AG20443 (cell line): ENCODE data around the gene GTF3C2.

Experiments used
- DNase-seq: peaks from one replicate; pipeline ENCODE4 v3.0.0; 2012; ENCODE audit warnings: low spot score, mixed read lengths

Gene GTF3C2

DNA sequence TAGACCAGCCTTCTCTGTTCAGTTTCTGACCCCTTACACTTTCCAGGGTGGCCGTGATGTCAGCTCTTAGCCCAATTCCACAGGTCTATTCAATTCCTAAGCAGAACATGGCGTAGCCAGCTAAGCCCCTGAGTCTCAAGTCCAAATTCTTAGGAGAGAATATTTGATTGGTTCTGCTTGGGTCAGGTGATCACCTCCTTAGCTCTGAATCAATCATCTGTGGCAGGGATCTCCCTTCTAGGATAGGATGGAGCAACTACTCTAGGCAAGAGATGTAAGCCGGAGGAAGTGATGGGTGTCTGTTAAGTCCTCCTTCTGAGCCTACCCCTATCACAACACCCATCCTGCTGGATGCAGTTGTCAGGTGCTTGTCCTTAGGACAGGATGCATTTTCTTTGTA lies 59.4 kb downstream of the GTF3C2 start:
- no peak for DNase-seq

DNA sequence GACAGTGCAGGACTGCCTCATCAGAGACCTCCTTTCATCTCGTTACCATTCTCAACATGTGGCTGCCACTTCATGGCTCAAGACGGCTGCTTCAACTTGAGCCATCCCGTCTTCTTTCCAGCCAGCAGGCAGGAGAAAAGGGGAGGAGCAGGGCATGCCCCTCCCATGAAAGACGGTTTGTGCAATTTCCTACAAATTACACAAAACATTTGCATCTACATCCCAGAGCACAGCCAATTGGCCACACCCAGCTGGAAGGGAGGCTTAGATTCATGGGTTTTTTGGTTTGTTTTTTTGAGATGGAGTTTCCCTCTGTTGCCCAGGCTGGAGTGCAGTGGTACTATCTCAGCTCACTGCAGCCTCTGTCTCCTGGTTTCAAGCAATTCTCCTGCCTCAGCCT lies 60.1 kb downstream of the GTF3C2 start:
- peak; percentile 74 for DNase-seq

DNA sequence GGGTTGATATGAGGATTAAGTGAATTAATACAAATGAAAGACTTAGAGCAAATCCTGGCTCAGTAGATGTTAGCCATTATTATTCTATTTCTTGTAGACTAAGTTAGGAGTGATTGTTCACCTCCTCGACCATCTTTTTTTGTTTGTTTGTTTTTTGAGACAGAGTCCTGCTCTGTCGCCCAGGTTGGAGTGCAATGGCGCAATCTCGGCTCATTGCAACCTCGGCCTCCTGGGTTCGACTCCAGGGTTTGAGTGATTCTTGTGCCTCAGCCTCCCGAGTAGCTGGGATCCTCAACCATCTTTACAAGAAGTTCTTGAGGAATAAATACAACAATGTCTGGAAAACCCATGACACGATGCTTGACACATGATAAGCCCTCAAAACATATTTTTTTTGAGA lies 61.6 kb downstream of the GTF3C2 start:
- DNase-seq = no peak

DNA sequence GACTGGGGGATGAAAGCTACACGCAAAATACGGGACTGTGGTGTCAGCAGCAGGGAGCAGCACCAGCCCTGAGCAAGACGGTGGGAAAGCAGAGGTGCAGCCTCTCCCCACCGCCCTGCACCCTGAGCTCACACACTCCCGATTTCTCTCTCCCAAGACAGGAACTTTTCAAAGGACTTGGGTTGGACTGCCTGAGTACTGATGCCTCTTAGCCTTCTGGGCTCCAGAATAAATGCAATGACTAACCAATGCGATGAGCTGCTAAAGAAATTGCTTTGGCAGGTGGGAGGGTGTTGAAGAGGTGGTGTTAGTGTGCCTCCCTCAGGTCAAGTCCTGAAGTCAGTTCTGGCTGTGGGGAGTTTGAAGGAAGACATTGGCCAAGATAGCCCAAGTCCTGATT lies 64.7 kb downstream of the GTF3C2 start:
- no peak for DNase-seq

DNA sequence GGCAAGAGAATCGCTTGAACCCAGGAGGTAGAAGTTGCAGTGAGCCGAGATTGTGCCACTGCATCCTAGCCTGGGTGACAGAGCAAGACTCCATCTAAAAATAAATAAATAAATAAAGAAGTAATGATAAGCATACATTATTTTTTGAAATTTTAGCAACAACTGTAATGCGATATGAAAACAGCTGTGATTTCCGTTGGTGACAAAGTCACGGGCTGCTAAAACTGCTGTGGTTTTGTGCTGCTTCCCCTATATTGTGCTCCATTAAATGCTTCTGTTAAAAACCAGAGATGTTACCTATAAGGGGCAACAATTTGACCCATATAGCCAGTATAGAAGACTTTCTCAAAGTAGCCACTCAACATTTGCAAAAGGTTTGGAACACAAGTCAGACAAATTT lies 66.0 kb downstream of the GTF3C2 start:
- DNase-seq = no peak

DNA sequence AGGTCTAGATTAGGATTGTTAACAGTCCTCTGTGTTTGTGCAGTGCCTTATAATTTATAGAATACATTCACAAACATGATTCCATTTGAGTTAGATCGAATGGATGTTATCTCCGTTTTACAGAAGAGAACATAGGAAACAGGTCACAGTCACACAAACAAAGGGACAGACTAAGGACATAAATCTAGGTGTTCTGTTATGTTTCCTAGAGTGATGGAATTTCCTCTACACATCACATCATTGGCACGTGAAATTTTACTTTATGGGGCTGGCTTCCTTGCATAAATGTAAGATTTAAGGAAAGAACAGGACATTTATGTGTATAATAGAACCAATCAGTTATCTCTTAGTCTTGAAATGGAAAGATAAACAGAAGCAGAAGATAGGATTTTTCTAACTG lies 68.0 kb downstream of the GTF3C2 start:
- no peak for DNase-seq

DNA sequence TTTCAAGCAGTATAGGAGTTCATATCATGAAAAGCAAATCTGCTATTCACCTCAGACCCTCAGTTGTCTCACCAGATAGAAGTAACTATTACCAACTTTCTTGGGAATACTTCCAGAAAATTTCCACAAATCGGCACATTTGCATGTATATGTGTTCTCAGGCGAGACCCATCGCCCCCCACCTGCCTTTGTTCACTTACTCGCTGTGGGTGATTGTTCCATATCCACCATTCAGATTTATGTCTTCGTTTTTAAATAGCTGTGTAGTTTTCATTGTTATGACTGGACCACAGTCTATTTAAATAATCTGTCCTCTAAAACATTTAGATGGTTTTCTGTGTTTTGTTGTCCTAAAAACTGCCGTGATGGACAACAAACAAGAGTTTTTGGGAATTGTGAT lies 71.1 kb downstream of the GTF3C2 start:
- DNase-seq = no peak

DNA sequence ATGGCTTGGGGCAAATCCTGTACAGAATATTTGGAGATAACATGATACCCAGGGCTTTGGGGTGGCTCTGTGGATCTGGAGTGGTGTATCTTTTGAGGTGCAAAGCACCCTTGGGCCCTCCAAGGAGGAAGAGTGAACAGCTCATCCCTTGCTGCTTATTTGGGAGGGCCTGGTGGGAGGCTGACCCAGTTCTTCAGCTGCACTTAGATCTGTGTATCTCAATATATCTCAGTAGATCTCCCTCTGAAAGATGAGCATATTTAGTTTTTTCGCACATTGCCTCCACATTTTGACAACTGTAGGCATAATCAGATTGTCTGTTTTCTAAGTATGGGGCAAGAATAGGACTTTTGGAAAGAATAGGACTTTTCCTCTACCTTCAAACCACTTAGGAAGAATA lies 71.6 kb downstream of the GTF3C2 start:
- no peak for DNase-seq

DNA sequence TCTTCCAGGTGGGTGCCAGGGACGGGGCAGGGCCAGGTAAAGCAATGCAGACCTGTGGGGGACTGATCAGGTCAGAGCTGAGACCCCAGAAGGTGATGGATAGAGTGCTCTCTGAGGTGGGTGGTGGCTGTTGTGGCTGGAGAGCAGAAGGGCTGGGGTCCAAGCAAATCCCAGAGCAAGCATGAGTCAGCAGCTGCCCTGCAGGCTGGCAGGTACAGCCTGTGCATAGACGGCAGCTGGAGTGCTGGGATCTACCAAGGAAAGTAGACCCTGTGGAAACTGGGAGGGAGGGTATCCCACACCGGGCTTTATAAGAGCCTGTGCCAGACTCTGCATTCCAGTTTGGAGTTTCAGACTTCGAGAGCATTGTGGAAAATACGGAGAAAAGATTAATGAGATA lies 73.7 kb downstream of the GTF3C2 start:
- DNase-seq = no peak

DNA sequence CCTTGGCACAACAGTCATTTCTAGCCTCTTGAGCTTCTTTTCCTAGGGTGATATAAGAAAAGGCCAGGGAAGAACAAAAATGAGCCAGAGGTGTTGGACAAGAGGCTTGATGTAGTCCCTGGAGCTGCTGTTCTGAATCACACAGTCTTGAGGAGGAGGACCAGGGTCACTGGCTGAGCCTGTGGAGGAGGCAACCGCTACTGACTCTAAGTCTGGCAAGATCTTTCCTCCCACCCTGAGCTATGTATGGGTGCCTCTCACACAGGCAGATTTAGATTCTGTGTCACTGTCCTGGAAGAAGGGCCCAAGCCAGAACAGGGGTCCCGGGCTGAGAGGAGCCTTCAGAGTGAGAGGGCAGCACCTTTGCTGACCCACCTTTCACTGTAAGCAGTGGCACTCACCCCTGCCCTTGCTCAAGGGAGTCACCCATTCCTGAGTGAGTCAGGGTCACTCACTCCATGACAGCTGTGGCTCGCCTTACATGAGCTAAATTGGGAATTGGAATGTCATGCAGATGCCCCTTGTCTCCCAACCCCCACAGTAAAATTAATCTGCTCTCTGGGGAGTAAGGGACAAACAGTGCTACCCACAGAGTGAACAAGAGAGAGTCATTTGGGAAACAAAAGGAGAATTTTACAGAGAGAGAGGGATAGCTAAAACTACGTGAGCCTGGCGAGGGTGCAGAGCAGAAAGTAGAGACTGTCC lies 74.6 kb downstream of the GTF3C2 start, which contains the start of gene TRIM54:
TSS of gene TRIM54 (plus strand) at position 575 of the 705 bp plus-strand sequence. CDS start 303 bp downstream, outside the sequence.
- no peak for DNase-seq

DNA sequence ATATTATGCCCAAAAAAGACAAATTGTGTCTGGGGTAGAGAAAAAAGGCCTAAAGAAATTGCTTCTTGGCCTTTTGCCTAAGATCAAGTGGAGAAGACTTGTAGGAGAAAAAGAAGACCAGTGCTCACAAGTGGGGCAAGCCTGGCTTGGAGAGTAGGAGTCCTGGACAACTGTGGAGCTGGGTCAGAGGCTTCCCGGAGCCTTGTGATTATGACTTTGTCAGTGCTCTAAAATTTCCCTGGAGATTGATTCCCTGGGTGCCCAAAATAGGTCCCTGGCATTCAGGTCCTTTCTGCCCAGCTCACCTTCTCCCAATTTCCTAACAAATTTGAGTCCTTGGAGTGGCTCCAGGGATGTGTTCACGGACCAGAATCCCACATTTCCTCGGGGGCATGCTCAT lies 75.1 kb downstream of the GTF3C2 start:
- no peak for DNase-seq

DNA sequence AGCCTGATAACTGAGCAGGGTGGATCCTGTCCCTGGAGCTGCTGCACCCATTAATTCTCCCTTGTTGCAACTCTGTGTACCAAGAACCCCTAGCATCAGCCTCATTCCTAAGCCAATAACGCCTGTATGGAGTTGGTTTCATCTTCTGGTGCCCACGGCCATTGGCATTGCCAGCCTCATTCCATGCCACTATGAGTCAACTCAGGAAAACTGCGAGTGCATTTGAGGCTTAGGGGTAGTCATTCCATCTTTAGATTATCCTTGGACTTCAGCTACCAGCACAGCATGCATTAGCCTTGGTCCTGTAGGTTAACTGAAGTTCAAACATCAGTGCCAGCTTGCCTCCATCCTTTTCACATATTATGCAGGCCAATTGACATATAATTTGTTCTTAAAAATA lies 75.7 kb downstream of the GTF3C2 start:
- no peak for DNase-seq

DNA sequence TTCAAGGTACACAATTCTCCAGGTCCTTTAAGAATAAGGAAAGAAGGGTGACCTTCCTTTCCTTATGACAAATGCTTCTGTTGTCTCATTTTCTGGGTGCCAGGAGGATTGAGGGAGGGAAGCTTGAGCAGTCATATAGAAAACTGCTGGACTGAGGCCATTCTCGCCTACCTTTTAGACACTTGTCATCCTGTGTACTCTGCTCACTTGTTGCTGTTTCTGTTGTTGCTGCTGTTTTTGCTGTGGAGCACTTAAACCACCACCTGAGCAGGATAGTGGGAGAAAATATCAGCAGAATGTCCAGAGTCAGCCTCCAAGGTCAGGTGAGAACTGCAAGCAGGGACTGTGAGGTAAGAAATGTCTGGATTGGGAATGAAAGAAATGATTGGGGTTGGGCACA lies 78.6 kb downstream of the GTF3C2 start:
- no peak for DNase-seq
